Neutrophil (primary cell): ENCODE data around the gene CHD2.
A peak's percentile ranks its signal among the peaks of the same experiment; 100 is the strongest.

Source experiments
- H3K27ac ChIP-seq: fragments of 200-600 bp; sonication (generic); 2 replicates; pipeline ENCODE4 v1.5.1; 2016; ENCODE audit warnings: mild to moderate bottlenecking, moderate library complexity
- H3K27me3 ChIP-seq: fragments of 200-600 bp; sonication (generic); 2 replicates; pipeline ENCODE4 v1.6.0; 2016; ENCODE audit warnings: mild to moderate bottlenecking
- H3K36me3 ChIP-seq: fragments of 200-600 bp; sonication (generic); 2 replicates; pipeline ENCODE4 v1.5.1; 2017
- H3K4me1 ChIP-seq, 2 experiments: fragments of 200-600 bp in 1 of 2; sonication (generic) in 1 of 2; 1 replicate in 1 of 2; 2 replicates in 1 of 2; pipeline versions ENCODE4 v1.5.1 to v1.6.1; 2013 to 2016; ENCODE audit warnings: low read depth in 1 of 2, low read length in 1 of 2, mild to moderate bottlenecking in 1 of 2, moderate library complexity in 1 of 2; ENCODE audit not compliant: control insufficient read depth in 1 of 2, insufficient read depth in 1 of 2
- H3K4me3 ChIP-seq, 2 experiments: fragments of 200-600 bp in 1 of 2; sonication (generic) in 1 of 2; 1 replicate in 1 of 2; 2 replicates in 1 of 2; pipeline ENCODE4 v1.5.1; 2013 to 2016; ENCODE audit warnings: low read depth in 1 of 2, low read length in 1 of 2, mild to moderate bottlenecking in 1 of 2, moderate library complexity in 1 of 2
- H3K9me3 ChIP-seq: fragments of 200-600 bp; sonication (generic); 2 replicates; pipeline ENCODE4 v1.5.1; 2016
- TF ChIP-seq, protein P1 (sequence below): fragments of 200-600 bp; sonication (generic); IDR thresholded peaks from 2 replicates; pipeline ENCODE4 v1.5.1; 2016; ENCODE audit warnings: antibody characterized with exemption

Gene CHD2

GRCh38 chr15:92901072-92901761, 1.1 kb downstream of the CHD2 start:
- Histone ChIP-seq H3K27me3 (no peaks in the 10 kb centered on the region), H3K36me3 (peaks cover 20% of the 10 kb centered on the region), H3K9me3 (no peaks in the 10 kb centered on the region), H3K27ac (peak overlapping the region; percentile 98), H3K4me1 (peaks cover 73 to 74% of the 10 kb centered on the region in 2 experiments), H3K4me3 (peak overlapping the region; percentile 69 to 83)
- TF ChIP-seq, protein P1, sequence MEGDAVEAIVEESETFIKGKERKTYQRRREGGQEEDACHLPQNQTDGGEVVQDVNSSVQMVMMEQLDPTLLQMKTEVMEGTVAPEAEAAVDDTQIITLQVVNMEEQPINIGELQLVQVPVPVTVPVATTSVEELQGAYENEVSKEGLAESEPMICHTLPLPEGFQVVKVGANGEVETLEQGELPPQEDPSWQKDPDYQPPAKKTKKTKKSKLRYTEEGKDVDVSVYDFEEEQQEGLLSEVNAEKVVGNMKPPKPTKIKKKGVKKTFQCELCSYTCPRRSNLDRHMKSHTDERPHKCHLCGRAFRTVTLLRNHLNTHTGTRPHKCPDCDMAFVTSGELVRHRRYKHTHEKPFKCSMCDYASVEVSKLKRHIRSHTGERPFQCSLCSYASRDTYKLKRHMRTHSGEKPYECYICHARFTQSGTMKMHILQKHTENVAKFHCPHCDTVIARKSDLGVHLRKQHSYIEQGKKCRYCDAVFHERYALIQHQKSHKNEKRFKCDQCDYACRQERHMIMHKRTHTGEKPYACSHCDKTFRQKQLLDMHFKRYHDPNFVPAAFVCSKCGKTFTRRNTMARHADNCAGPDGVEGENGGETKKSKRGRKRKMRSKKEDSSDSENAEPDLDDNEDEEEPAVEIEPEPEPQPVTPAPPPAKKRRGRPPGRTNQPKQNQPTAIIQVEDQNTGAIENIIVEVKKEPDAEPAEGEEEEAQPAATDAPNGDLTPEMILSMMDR = no peak

DNA sequence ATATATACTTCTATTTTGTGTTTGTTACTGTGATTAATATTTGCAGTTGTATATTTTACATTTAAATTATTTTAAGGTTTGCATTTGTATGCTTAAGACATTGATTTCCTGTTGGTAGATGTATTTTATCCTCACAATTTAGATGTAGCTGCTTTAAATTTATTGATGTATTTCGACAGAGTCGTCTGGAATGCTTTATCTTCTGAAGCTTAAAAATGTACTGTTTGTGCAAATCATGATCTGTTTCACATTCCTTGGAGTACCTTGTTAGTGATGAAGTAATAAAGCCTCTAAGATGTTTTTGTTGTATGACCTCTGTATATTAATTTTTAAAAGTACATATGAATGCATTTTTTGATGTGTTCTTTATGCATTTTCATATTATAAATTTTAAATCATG, 1.9 kb downstream of the CHD2 start:
- H3K36me3 ChIP-seq = peaks cover 14% of the 10 kb centered on the region
- peaks cover 74 to 75% of the 10 kb centered on the region in 2 experiments for H3K4me1 ChIP-seq
- no peaks in the 10 kb centered on the region for H3K27me3 ChIP-seq
- H3K27ac ChIP-seq = peak overlapping the region; percentile 98
- TF ChIP-seq, protein P1 = no peak
- H3K4me3 ChIP-seq = peak overlapping the region; percentile 69 to 83
- no peaks in the 10 kb centered on the region for H3K9me3 ChIP-seq

- Histone ChIP-seq H3K27ac (peak overlapping the region; percentile 98), H3K9me3 (no peaks in the 10 kb centered on the region), H3K4me1 (peaks cover 75 to 76% of the 10 kb centered on the region in 2 experiments), H3K4me3 (peak overlapping the region; percentile 69 to 83), H3K27me3 (no peaks in the 10 kb centered on the region), H3K36me3 (peaks cover 10% of the 10 kb centered on the region)
- TF ChIP-seq, protein P1 = no peak
Observed at GRCh38 chr15:92902737-92903593, 2.8 kb downstream of the CHD2 start.

GRCh38 chr15:92903631-92903965, 3.5 kb downstream of the CHD2 start:
- Histone ChIP-seq H3K27me3 (no peaks in the 10 kb centered on the region), H3K4me3 (peak overlapping the region; percentile 69 to 83), H3K9me3 (no peaks in the 10 kb centered on the region), H3K4me1 (peaks cover 80% of the 10 kb centered on the region in 2 experiments), H3K36me3 (peaks cover 4% of the 10 kb centered on the region), H3K27ac (peak overlapping the region; percentile 98)
- TF ChIP-seq, protein P1 = no peak

DNA sequence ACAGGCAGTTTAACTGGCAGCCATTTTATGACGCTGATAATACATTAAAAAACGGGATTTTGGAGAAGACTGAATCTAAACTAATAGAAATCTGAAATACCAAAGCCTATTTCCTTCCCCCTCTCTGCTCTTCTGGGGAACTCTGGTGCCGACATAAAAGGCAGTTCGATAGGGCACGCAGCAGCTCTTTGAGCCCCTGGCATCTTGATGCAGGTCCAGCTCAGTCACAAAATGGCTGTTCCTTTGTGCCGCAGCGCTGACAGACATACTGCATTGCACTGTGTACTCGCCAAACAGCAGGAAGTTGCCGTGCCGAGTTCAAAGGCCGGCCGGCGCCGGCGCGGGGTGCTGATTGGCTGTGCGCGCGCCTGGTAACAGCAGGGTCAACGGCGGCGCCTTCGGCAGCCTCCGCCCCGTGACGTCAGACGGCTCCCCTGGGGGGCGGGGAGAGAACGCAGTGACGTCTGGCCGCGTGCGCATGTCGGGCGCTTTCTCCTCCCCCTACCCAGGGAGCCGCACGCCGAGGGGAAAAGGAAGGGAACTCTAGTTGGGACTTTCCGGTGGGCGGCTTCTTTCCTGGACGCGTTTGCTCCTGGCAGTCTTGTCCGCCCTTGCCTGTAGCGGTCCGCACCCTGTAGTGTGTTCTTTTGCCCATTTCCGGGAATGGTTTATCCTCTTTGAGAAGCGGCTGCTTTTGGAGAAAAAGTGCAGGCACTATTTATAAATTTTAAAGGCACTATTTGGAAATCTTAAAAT, 4.0 kb downstream of the CHD2 start:
- H3K36me3 ChIP-seq = no peaks in the 10 kb centered on the region
- H3K4me1 ChIP-seq = peaks cover 80% of the 10 kb centered on the region in 2 experiments
- H3K4me3 ChIP-seq = peak overlapping the region; percentile 69 to 83
- peak overlapping the region; percentile 98 for H3K27ac ChIP-seq
- H3K27me3 ChIP-seq = no peaks in the 10 kb centered on the region
- TF ChIP-seq, protein P1 = peak; percentile 39
- no peaks in the 10 kb centered on the region for H3K9me3 ChIP-seq
